GM19193 (cell line): ENCODE data around the gene UNC93A.

Experiments used
- POLR2A ChIP-seq: IDR thresholded peaks from 4 replicates; pipeline ENCODE4 v1.6.1; 2011; ENCODE audit not compliant: insufficient read depth, insufficient read length; ENCODE audit errors: extremely low read depth

Gene UNC93A

GRCh38 chr6:167290786-167291622 is at the start of gene UNC93A:
Gene UNC93A (plus strand): TSS chr6:167291315. CDS start chr6:167291490, 175 bp downstream.
- no peak for TF ChIP-seq POLR2A

- no peak for TF ChIP-seq POLR2A
These were observed 46.8 kb upstream of the UNC93A start for GRCh38 chr6:167244064-167244960.

GRCh38 chr6:167244991-167245390 is 46.1 kb upstream of the UNC93A start:
- no peak for TF ChIP-seq POLR2A

GRCh38 chr6:167245591-167245990 is 45.5 kb upstream of the UNC93A start:
- TF ChIP-seq POLR2A: no peak

- no peak for TF ChIP-seq POLR2A
These were observed 43.1 kb upstream of the UNC93A start for GRCh38 chr6:167247814-167248595.

- TF ChIP-seq POLR2A: no peak
These were observed 38.8 kb upstream of the UNC93A start for GRCh38 chr6:167252271-167252670.

- TF ChIP-seq POLR2A: no peak
These were observed 35.1 kb upstream of the UNC93A start for GRCh38 chr6:167255918-167256553.

- TF ChIP-seq POLR2A: no peak
These were observed 32.5 kb upstream of the UNC93A start for GRCh38 chr6:167258646-167259045.

GRCh38 chr6:167266830-167267555 is 24.1 kb upstream of the UNC93A start:
- no peak for TF ChIP-seq POLR2A

GRCh38 chr6:167267921-167268401 is 23.2 kb upstream of the UNC93A start:
- no peak for TF ChIP-seq POLR2A

GRCh38 chr6:167268683-167269280 is 22.3 kb upstream of the UNC93A start:
- no peak for TF ChIP-seq POLR2A

GRCh38 chr6:167270499-167271311 is 20.4 kb upstream of the UNC93A start:
- TF ChIP-seq POLR2A: no peak

GRCh38 chr6:167272151-167272550 is 19.0 kb upstream of the UNC93A start:
- TF ChIP-seq POLR2A: no peak
